Activated CD4-positive, alpha-beta memory T cell treated with anti-CD3 and anti-CD28 coated beads, Interleukin-2, amount 10 ng/mL, durations not matched to agents 7 days and 5 days (primary cell): ENCODE measurements around the gene RGS16. TPM values are rescaled to one million over a fixed set of nuclear protein-coding genes. Genes with fewer than 3 reads are reported as not detected.

Source experiments
- CTCF ChIA-PET: fragments of 350-600 bp; sonication (Branson Sonifier 250); formaldehyde crosslinking; loops from one replicate; lab custom pipeline; 2021; ENCODE audit warnings: antibody characterized with exemption, inconsistent platforms; lab: Charles Lee
- POLR2A ChIA-PET: fragments of 350-600 bp; sonication (Branson Sonifier 250); formaldehyde crosslinking; loops from one replicate; lab custom pipeline; 2021; ENCODE audit warnings: antibody characterized with exemption; lab: Charles Lee
- DNase-seq: peaks from one replicate; pipeline ENCODE4 v3.0.0-alpha.2; 2020
- H3K27ac Mint-ChIP-seq: one replicate; pipeline ENCODE4 v1.8.0; 2021; ENCODE audit warnings: mild to moderate bottlenecking, mixed read lengths
- H3K27me3 Mint-ChIP-seq: one replicate; pipeline ENCODE4 v1.8.0; 2021; ENCODE audit warnings: mixed read lengths
- H3K36me3 Mint-ChIP-seq: one replicate; pipeline ENCODE4 v1.8.0; 2021; ENCODE audit warnings: low read depth, mixed read lengths
- H3K4me1 Mint-ChIP-seq: one replicate; pipeline ENCODE4 v1.8.0; 2021; ENCODE audit warnings: mixed read lengths
- H3K4me3 Mint-ChIP-seq: one replicate; pipeline ENCODE4 v1.8.0; 2021; ENCODE audit warnings: mild to moderate bottlenecking, mixed read lengths
- H3K9me3 Mint-ChIP-seq: one replicate; pipeline ENCODE4 v1.8.0; 2021; ENCODE audit warnings: mixed read lengths
- total RNA-seq, 2 experiments: library from RNA; stranded (reverse); gene quantifications; one replicate each; pipeline ENCODE4 v1.2.3, GENCODE V29; 2021

The RGS16 gene
- total RNA-seq, 2 experiments from 2014 or later, result 6.4 to 6.9 TPM

- H3K9me3 Mint-ChIP-seq, result no peaks in the 10 kb centered on the region
- H3K27ac Mint-ChIP-seq, result no peak overlapping the region
- H3K4me3 Mint-ChIP-seq, result no peak overlapping the region
- ChIA-PET POLR2A (interaction anchor here (2.6 kb wide), 1 partner anchor 11 kb away, joined by 12 read pairs; no protein-coding TSS in a partner anchor), CTCF (interaction anchor here (1.0 kb wide), 1 partner anchor 212 kb away, joined by 4 read pairs; no protein-coding TSS in a partner anchor)
- DNase-seq, result no peak
- H3K4me1 Mint-ChIP-seq, result peaks cover 61% of the 10 kb centered on the region
- no peaks in the 10 kb centered on the region for H3K36me3 Mint-ChIP-seq
- peaks cover 16% of the 10 kb centered on the region for H3K27me3 Mint-ChIP-seq
Observed at GRCh38 chr1:182626527-182626926, 22.3 kb upstream of the RGS16 start.

DNA sequence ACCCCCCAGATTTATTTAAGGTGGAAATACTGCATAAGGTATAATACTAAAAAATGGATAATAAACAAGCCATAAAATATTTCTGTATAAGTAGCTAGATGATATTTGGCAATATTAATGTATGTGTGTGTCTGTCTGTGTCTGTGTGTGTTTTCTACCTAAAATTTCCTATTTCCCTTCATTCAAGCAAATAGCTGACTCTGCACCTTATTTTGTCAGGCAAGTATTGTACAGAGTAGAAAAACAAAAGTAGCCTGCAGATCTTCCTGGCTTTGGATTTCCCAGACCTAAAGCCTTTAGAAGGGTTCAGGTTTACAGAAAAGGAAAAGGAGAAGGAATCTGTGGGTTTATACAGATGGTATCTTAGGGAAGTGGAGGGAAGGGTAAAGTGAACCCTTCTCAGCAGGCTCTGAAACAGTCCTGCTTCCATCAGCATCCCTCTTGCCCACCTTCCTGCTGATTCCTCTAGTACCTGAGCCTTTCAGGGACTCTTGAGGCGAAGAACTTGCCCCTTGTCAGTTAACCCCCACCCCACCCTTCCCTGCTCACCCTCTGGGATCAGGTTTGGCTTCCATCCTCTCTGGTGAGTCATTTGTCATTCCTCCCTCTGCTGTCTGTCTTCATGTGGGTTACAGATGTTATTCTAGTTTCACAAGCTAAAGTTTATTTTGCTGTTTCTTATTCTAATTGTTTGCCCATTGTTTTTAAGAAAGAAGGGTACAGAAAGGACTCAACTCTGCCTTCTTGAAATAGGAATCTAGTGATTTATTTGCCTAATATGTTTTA lies 21.7 kb upstream of the RGS16 start:
- Mint-ChIP-seq H3K9me3 (peaks cover 3% of the 10 kb centered on the region), H3K4me3 (no peak overlapping the region), H3K36me3 (peaks cover 3% of the 10 kb centered on the region), H3K27ac (no peak overlapping the region), H3K27me3 (peaks cover 17% of the 10 kb centered on the region), H3K4me1 (peaks cover 58% of the 10 kb centered on the region)
- CTCF ChIA-PET, result interaction anchor here (1.0 to 1.1 kb wide), 2 partner anchors 157 to 212 kb away, joined by 3 to 4 read pairs; no protein-coding TSS in a partner anchor
- POLR2A ChIA-PET, result interaction anchor here (2.6 kb wide), 1 partner anchor 10 kb away, joined by 12 read pairs; no protein-coding TSS in a partner anchor
- DNase-seq, result no peak

DNA sequence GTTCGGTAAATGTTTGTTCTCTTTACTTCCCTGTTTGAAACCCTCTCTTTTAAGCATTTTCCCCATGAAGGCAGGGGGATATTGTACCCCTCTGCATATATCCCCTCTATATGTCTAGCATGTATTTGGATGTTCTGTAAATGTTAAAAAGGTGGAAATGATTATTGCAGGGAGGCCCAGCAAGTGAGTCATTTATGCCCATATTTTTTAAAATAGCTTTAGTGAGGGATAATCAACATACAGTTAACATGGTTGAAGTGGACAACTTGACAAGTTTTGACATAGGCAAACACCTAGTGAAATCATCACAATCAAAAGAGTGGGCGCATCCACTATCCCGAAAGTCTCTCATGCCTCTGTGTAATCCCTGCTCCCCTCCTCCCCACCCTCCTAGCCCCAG lies 20.8 kb upstream of the RGS16 start:
- no peak overlapping the region for H3K27ac Mint-ChIP-seq
- POLR2A ChIA-PET, result interaction anchor here (2.6 kb wide), 1 partner anchor 9 kb away, joined by 12 read pairs; no protein-coding TSS in a partner anchor
- no peak overlapping the region for H3K4me3 Mint-ChIP-seq

GRCh38 chr1:182624577-182624976 lies 20.4 kb upstream of the RGS16 start:
- Mint-ChIP-seq H3K27ac (no peak overlapping the region), H3K36me3 (peaks cover 6% of the 10 kb centered on the region), H3K27me3 (peaks cover 18% of the 10 kb centered on the region), H3K4me1 (peaks cover 44% of the 10 kb centered on the region), H3K9me3 (peaks cover 6% of the 10 kb centered on the region), H3K4me3 (no peak overlapping the region)
- ChIA-PET CTCF (interaction anchor here (0.6 kb wide), 1 partner anchor 137 kb away, joined by 3 read pairs; no protein-coding TSS in a partner anchor), POLR2A (interaction anchor here (2.6 kb wide), 1 partner anchor 9 kb away, joined by 12 read pairs; no protein-coding TSS in a partner anchor)
- DNase-seq, result no peak

More for the DNA sequence above, 20.8 kb upstream of the RGS16 start:
- DNase-seq, result no peak
- Mint-ChIP-seq H3K9me3 (peaks cover 6% of the 10 kb centered on the region), H3K4me1 (peaks cover 49% of the 10 kb centered on the region), H3K36me3 (peaks cover 6% of the 10 kb centered on the region), H3K27me3 (peaks cover 18% of the 10 kb centered on the region)
- CTCF ChIA-PET, result interaction anchor here (0.6 to 1.1 kb wide), 2 partner anchors 136 to 158 kb away, joined by 3 read pairs; no protein-coding TSS in a partner anchor

DNA sequence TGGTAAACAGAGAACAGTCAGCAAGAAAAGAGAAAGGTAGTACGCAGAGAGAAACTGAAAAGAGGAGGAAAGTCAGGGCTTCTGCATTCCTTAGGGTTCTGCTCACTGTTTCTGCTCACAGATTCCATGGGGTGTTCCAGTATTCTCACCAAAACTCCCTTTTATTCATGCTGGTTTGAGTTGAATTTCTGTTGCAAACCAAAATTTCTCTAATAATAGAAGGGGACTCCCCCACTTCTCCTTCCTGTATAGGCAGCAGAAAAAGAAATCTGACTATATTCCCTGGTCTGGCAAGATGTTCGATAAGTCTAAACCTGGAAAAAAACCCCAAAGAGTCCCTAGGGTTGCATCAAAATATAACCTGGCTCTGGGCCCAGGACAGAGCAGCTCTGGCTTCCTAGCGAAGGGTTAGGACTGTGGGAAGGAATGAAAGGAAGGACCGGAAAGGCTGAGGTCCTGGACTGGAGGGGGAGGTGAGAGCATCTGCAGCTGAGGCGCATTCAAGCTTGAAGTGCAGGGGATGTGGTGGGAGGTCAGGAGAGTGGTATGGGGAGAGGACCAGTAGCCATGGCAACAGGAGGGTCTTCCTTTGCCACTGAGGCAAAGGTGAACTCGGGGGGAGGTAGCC lies 18.8 kb upstream of the RGS16 start:
- H3K36me3 Mint-ChIP-seq, result peaks cover 6% of the 10 kb centered on the region
- H3K27me3 Mint-ChIP-seq, result peaks cover 32% of the 10 kb centered on the region
- H3K27ac Mint-ChIP-seq, result no peak overlapping the region
- ChIA-PET CTCF (interaction anchor here (0.8 kb wide), 1 partner anchor 162 kb away, joined by 3 read pairs; no protein-coding TSS in a partner anchor), POLR2A (no interaction called here)
- H3K9me3 Mint-ChIP-seq, result peaks cover 6% of the 10 kb centered on the region
- peaks cover 44% of the 10 kb centered on the region for H3K4me1 Mint-ChIP-seq
- H3K4me3 Mint-ChIP-seq, result no peak overlapping the region
- DNase-seq, result no peak

- peaks cover 6% of the 10 kb centered on the region for H3K9me3 Mint-ChIP-seq
- H3K4me3 Mint-ChIP-seq, result no peak overlapping the region
- ChIA-PET CTCF (interaction anchor here (1.8 kb wide), 1 partner anchor 163 kb away, joined by 5 read pairs; no protein-coding TSS in a partner anchor), POLR2A (no interaction called here)
- H3K27ac Mint-ChIP-seq, result no peak overlapping the region
- H3K27me3 Mint-ChIP-seq, result peaks cover 36% of the 10 kb centered on the region
- no peak for DNase-seq
- peaks cover 6% of the 10 kb centered on the region for H3K36me3 Mint-ChIP-seq
- H3K4me1 Mint-ChIP-seq, result peaks cover 52% of the 10 kb centered on the region
Observed at GRCh38 chr1:182621906-182622305, 17.7 kb upstream of the RGS16 start.

DNA sequence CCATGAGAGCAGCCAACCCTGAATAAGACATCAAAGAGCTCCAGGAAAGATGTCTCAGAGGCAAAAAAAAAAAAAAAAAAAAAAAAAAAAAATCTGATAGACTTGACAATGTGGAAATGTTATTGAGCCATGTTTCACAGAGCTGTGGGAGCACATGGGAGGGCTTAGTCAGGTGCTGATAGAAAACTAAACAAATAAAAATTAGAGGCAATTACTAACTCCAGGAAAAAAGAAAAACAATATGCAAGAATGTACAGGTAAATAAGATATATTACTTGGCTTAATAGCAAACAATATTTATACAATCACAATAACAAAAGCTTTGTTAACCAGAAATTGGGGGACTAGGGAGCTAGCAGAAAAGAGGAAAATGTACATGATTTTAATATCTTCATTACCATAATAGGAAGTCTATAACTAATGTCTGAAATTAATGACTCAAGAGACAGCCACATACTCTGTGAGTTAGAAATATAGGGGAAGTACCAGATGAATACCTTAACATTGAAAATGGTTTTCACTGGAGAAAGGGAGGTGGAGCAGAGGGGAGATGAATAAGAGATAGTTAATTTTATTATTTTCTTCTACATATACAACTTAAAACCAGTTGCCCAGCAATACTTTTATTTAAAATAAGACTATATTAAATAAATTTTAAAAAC lies 16.9 kb upstream of the RGS16 start:
- CTCF ChIA-PET, result interaction anchor here (0.5 to 1.8 kb wide), 5 partner anchors 8 to 164 kb away, joined by 3 to 5 read pairs (median 4); no protein-coding TSS in a partner anchor
- Mint-ChIP-seq H3K4me1 (peaks cover 52% of the 10 kb centered on the region), H3K27ac (no peak overlapping the region), H3K27me3 (peaks cover 39% of the 10 kb centered on the region), H3K9me3 (peaks cover 6% of the 10 kb centered on the region), H3K4me3 (no peak overlapping the region), H3K36me3 (peaks cover 7% of the 10 kb centered on the region)
- POLR2A ChIA-PET, result interaction anchor here (0.9 to 1.3 kb wide), 2 partner anchors 8 to 21 kb away, joined by 4 read pairs; no protein-coding TSS in a partner anchor
- DNase-seq, result no peak

- ChIA-PET POLR2A (interaction anchor here (4.3 kb wide), 1 partner anchor 13 kb away, joined by 79 read pairs; the partner anchor contains the start of gene RGS16), CTCF (interaction anchor here (0.9 to 4.7 kb wide), 3 partner anchors 13 to 165 kb away, joined by 3 to 38 read pairs (median 3); partner anchors contain the start of gene RGS16)
- Mint-ChIP-seq H3K27me3 (peaks cover 57% of the 10 kb centered on the region), H3K4me1 (peaks cover 45% of the 10 kb centered on the region), H3K9me3 (peaks cover 6% of the 10 kb centered on the region), H3K4me3 (no peak overlapping the region), H3K36me3 (peaks cover 8% of the 10 kb centered on the region), H3K27ac (no peak overlapping the region)
- DNase-seq, result no peak
Observed at GRCh38 chr1:182617734-182618351, 13.7 kb upstream of the RGS16 start.

- Mint-ChIP-seq H3K36me3 (peaks cover 8% of the 10 kb centered on the region), H3K4me1 (peaks cover 45% of the 10 kb centered on the region), H3K27me3 (peaks cover 63% of the 10 kb centered on the region), H3K4me3 (no peak overlapping the region), H3K9me3 (peaks cover 6% of the 10 kb centered on the region), H3K27ac (no peak overlapping the region)
- CTCF ChIA-PET, result interaction anchor here (0.7 to 4.7 kb wide), 8 partner anchors 12 to 167 kb away, joined by 3 to 38 read pairs (median 5); partner anchors contain the start of gene RGS16
- DNase-seq, result no peak
- POLR2A ChIA-PET, result interaction anchor here (1.3 to 4.3 kb wide), 4 partner anchors 8 to 28 kb away, joined by 3 to 79 read pairs (median 26); partner anchors contain the start of genes RGS16 and RNASEL
Observed at GRCh38 chr1:182617014-182617429, 12.8 kb upstream of the RGS16 start.

- H3K4me3 Mint-ChIP-seq, result peak overlapping the region; percentile 66
- peaks cover 8% of the 10 kb centered on the region for H3K36me3 Mint-ChIP-seq
- peaks cover 45% of the 10 kb centered on the region for H3K4me1 Mint-ChIP-seq
- ChIA-PET CTCF (interaction anchor here (0.7 to 4.7 kb wide), 8 partner anchors 11 to 168 kb away, joined by 3 to 38 read pairs (median 5); partner anchors contain the start of gene RGS16), POLR2A (interaction anchor here (0.7 to 4.3 kb wide), 8 partner anchors 9 to 224 kb away, joined by 3 to 79 read pairs (median 4); partner anchors contain the start of genes DHX9, RGS16 and RNASEL)
- peaks cover 70% of the 10 kb centered on the region for H3K27me3 Mint-ChIP-seq
- peak overlapping the region; percentile 79 for H3K27ac Mint-ChIP-seq
- peaks cover 6% of the 10 kb centered on the region for H3K9me3 Mint-ChIP-seq
- peak; percentile 91 for DNase-seq
Observed at GRCh38 chr1:182616130-182617013, 12.2 kb upstream of the RGS16 start.
